Esophagus mucosa (tissue), 1 donor: Measurements from ENCODE around the gene CRYGN. TPM values are rescaled to one million over a fixed set of nuclear protein-coding genes. Genes with fewer than 3 reads are reported as not detected.

Experiments
- ATAC-seq: fragments of 200-7000 bp; cut with Tn5 transposase; one replicate; pipeline ENCODE4 v1.9.1; 2020
- total RNA-seq: library from RNA; stranded (reverse); gene quantifications from one replicate; pipeline ENCODE4 v1.2.4, GENCODE V29; 2023
- donor health status: DM: yes; HTN: yes; CAD: no.

Gene CRYGN
- total RNA-seq, 1 donor from 2014 or later, result not detected

DNA sequence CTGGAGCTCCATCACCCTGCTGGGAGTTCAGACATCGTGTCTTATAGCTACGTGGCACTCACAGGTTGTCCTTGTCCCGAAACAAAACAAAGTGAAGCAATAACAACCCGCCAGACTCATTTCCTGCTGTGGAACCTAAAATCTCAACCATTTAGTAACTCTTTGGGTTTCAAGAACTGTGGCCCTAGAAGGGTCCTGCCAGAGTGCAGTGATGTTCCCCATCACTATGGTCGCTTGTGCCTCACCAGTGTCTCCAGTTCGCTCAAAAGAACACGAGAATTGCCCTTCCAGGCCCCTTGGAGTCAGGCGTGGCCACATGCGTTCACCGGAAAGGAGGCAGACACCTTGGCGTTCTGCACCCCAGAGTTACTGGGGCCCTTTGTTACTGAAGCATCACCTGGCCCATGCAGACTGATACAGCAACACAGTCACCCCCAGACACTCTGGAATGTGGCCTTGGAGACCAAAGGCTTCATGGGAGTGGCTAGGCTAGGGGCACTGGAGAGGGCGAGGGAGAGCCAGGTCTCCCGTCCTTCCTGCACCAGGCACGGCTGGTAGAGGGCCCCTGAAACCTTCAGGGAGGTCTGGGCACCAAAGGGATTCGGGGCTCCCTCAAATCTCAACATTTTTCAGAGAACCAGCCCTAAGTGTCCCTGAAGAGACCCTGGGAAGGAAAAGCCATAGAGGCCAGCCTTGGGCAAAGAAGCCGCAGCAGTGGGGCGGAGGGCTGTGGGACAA lies 908 bp downstream of the CRYGN start:
- no peak for ATAC-seq

DNA sequence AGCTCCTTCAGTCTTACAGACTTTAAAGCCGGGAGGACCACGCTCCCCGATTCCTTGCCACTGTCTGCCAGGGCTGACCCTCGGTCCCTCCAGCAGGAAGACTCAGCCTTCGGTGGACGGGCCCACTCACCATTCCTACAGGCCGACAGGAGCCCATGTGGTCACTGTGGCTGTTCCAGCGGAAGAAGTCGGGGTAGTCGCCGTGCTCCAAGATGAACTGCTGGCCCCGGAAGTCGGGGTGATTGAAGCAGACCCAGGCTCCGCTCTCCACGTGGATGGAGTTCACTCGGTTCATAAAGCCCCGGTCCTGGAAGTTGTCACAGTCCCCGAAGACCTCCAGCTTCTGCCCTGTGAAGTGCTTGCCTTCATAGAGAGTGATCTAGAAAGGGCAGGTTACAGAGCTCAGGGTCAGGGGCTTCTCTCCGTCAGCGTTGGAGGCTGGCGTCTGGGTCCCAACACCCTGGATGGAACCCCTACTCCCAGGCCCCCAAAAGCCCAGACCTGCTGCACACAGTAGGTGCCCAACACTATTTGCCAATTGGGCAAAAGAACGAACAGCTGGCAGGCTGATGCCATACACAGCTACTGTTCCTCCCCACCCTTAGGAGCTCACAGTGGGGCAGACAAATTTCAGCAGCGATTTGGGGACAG lies 1.9 kb downstream of the CRYGN start:
- ATAC-seq, result no peak

DNA sequence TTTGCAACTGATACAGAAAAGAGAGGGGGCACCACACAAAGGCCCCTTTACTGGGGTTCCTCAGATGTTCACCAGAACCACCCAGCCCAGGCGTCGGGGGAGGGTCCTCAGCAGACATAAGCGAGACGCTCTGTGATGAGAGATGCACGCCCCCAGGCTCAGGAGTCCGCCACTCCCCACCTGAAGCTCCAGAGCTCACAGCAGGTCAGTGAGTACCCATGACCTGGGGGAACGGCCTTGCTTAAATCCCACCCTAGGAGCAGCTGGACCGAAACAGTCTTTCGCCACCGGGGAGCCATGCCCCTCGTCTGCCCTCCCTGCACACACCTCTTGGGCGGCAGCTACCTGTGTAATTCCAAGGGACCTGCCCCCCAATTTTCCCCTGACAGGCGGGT lies 2.8 kb downstream of the CRYGN start:
- ATAC-seq, result no peak

DNA sequence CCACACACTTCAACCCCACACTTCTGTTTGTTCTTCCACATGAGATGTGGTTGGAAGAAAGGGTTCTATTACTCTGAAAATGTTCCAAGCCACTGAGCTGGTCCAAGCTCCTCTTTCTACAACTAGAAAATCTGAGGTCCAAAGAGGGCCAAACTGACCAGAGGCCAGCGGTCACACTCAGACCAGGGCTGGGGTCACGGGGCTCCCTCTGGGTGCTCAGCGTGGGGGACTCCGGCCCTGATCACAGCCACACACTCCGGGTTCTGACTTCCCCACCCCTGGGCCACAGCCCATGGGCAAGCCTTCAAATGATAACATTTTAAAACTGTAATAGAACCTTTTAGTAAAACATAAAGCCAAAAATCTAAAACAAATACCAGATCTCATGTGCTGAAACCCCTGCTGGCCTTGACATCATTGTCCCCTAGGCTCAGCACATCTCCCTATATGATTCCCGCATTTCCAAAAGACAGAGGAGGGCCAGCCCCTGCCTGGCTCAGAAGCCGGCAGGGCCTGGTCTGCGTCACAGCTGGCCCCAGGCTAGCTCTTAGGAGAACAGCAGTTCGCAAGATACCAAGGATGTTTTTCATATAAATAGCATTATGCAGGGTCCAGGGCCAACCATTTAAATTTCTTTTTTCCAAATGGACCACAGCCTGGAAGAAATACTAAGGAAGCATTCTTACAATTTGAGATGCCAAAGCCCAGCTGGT lies 3.3 kb downstream of the CRYGN start:
- no peak for ATAC-seq

DNA sequence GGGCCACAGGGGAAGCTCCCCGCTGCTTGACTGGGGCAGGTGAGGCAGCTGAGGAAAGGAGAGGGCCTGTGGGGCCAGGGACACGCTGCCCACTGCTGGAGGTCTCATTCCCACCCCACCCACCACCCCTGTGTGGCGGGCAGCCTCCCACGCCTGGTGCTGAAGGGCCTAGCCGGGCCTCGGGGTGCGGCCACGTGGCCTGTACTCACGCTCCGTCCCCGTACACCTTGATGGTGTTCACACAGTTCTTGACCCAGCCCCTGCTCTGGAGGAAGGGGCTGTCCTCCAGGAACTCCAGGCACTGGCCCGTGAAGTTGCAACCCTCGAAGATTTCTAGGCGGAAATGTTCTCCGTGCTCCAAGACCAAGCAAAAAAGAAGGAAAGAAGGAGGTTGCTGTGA lies 4.0 kb downstream of the CRYGN start:
- ATAC-seq, result no peak

DNA sequence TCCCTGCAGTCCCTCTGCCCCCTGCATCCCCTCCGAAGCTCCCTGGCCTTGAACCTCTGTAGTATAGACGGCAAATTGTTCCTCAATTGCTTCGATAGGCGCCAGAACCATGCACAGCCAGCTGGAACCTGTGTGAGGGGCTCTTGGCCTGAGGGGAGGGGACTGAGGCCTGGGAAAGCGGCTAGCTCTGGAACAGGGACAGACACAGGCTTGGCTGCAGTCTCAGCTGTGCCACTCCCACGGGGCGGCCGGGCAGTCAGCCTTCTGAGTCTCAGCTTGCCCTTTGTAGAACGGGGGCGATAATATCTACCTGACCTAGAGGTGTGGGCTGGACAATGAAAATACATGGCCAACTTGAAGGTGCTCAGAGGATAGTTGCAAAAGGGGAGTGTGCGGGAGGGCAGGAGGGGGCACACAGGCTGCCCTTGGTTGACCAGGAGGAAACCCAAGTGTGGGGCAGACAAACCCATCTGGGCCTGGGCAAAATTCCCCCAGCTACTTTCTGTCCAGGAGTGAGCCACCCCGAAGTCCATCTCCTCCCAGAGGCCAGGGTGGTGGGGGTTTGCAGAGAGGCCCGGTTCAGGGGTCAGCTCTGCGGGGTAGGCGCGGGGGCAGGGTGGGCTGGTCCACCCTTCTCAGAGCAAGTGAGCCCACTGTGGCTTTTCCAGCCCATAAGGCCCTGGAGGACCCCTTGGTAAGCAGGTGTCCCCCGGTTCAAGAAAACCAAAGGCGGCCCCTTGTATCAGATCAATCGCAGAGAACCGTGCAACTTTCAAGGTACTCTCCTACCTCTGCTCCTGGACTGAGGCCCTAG lies 4.6 kb downstream of the CRYGN start:
- no peak for ATAC-seq

DNA sequence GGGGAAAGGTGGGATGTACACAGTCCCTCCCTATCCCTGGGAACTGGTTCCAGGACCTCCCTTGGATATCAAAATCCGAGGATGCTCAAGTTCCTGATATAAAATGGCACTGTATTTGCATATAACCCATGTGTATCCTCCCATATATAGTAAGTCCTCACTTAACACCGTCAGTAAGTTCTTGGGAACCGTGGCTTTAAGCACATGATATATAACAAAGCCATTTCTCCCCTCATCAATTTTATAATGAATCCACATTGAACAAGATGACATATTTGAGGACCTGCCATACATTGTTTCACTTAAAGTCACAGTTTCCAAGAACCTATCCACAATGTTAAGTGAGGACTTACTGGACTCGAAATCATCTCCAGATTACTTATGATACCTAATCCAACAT lies 5.4 kb downstream of the CRYGN start:
- ATAC-seq, result no peak

DNA sequence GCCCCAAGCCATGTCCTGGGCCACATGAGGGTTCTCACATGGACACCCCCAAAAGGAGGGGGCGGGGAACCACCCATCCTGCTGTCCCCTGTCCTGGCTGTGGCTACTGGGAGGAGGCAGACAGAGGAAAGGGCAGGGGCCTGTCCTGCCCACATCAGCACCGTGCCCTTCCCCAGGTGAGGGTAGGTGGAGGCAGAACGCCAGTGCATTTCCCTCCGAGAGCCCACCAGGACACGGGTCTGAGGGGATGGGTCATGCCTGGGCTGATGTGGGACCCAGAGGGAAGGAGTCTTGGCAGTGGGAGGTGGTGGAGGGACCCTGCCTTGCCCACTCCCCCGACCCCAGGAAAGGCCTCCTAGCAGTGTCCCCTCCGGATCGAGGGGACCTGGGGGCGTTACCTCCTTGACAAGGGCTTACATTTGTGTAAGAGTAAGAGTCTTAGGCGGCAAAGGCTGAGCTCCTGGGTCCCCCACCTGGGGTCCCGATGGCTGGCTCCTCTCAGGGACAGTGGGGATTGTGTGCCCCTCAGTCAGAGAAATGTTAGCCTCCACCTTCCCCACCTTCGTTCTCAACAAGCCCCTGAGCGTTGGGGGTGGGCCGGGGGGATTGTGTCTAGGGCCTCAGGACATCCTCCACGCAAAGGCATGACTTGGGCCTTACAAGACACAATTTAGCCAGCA lies 6.1 kb downstream of the CRYGN start:
- no peak for ATAC-seq

DNA sequence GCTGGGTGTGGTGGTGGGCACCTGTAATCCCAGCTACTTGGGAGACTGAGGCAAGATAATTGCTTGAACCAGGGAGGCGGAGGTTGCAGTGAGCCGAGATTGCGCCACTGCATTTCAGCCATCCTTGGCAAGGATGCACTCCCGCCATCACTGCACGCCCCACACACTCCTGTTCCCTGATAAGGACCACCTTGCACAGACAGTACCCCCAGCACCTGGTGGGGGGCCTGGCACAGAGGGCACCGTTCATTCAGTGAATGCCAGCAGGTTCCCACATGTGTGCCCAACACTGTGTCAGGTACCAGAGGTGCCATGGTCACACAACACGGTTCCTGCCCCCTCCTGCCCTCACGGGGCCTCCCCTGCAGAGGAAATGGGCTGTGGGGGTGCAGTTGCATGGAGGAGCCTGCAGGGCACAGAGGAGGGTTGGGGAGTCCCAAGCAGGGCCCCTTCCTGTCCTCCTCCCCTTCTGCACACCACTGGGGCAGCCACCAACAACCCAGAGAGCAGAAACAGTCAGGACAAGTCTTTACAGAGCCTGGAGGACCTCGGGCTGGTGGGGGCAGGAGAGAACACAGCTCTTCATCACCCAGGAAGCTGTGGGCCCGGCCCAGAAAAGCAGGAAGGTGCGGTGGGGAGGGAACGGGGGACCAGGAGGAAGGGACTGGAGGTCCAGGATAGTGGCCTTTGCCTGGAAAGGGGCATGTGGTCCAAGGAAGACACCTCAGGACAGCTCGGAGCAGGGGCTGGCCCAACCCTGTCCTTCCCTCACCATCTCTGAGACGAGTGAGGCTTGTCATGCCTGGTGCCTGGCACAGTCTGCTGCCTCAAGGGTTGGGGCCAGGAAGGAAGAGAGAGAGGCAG lies 7.1 kb downstream of the CRYGN start:
- peak; percentile 51 for ATAC-seq

DNA sequence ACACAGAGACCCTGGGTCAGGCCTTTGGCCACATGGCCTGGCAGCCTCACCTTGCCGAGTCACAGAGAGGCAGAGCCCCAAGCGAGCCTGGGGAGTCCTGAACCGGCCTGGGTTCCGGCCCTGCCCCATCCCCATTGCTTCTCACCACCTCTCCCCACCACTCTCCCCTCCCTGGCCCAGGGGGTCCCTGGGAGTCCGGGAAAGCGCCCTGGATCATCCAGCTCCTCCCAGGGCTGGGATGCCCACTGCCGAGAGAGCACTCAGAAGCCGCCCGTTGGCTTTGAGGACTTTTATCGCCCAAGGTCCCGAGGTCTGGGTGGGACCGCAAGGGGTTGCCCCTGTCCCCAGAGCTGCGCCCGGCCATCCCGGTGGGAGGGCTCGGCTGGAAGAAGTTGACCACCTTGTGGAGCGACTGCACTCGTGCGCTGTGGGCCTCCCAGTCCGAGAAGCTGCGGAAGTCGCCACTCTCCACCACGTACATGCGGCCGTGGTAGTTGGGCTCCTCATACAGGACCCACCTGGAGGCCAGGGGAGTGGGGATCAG lies 8.1 kb downstream of the CRYGN start:
- no peak for ATAC-seq

DNA sequence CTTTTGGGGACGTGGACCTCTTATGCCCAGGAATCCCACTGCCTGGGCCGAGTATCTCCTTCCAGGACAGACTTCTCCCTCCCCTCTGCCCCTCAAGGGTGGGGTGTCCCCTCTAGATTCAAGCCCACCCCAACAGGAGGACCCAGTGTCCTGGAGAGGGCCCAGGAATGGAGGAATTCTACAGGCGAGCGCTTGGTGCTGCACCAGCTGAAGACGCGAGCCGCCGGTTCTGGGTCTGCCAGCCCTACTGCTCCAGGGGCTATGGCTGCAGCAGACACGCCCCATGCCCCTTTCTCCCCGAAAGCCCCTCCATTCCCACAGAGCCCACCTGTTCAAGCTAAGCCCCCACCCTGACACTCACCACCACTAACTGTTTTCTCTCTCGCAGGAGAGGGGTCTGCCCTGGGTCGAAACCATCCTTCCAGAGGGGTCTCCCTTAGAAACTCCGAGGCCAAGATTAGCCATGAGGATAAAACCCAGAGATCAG lies 8.6 kb downstream of the CRYGN start:
- ATAC-seq, result no peak

DNA sequence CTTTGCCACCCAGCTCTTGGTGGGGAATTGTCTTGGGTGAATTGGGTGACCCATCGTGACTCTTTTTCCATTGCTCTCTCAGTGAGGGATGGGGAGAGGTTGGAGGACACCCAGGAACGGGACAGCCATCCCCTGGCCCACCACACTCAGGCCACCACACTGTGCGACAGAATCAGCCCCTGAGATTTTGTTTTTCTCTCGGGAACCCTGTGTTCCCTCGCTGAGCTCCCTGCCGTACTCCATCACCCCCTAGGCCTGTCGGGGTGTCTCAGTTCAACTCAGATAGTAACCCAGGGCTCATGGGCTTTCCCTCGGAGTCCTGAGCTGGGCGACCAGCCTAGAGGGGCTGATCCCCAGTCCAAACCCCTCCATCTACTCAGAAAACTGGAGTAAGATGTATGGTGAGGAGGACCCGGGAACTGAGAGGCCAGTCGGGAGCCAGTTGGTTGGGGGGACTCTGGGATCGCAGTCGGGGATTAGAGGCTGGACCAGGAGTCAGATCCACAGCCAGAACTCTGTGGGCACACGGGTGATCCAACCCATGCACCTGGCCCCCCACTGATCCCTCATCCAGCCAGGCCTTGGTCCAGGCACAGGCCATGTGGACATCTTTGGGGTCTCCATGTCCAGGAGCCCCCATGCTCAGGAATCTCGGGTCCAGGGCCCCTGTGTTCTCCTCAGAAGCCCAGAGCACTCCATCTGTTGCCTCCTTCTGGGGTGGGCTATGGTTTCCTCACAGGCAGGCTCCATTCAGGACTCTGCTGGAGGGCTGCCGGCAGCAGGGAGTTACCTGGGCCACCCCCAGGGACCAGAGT lies 9.3 kb downstream of the CRYGN start:
- no peak for ATAC-seq

DNA sequence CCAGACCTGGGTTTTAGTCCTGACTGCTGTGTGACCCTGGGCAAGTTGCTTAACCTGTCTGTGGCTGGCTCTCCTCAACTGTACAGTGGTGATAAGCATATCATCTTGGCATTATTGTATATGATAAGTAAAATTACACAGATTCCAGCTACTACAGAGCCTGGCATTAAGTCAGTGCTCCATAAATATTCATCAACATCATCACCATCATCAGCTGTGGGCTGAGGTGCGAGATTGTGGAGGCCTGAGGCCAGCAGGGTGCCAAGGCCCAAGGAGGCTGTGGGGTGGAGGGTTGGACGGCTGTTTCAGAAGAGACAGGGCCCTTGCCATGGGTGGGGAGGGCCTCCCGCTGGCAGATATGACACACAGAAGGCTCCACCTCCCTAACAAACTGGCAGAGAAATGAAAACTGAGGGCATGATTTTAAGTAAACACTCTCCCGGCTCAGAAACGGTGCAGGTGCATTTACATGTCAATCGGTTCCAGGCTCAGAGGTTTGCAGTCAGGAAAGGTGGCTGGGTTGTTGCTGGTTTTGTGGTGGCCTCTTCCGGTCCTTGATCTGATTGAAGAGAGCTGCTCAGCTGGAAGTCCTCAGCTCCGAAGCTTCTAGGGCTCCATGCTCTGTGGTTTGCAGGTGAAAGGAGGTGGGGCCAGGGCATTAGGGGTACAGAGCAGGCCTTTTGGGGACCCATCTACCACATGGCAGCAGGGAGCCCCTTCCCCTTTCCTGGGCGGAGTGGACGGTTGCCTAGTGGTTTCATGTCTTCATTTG lies 10.2 kb downstream of the CRYGN start:
- ATAC-seq, result no peak

DNA sequence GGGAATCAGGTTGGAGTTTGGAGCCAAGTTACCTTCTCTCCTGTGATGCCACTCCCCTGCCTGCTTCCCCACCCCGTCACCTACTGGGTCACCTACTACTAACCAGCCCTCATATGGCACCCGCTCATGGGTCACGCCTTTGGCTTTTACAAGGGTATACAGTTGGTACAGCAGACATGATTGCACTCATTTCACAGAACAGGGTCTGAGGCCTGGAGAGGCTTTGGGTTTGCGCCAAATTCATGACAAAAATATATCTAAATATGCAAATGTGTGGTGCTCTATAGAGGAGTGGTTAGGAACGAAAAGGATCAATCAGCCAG lies 10.7 kb downstream of the CRYGN start:
- no peak for ATAC-seq

DNA sequence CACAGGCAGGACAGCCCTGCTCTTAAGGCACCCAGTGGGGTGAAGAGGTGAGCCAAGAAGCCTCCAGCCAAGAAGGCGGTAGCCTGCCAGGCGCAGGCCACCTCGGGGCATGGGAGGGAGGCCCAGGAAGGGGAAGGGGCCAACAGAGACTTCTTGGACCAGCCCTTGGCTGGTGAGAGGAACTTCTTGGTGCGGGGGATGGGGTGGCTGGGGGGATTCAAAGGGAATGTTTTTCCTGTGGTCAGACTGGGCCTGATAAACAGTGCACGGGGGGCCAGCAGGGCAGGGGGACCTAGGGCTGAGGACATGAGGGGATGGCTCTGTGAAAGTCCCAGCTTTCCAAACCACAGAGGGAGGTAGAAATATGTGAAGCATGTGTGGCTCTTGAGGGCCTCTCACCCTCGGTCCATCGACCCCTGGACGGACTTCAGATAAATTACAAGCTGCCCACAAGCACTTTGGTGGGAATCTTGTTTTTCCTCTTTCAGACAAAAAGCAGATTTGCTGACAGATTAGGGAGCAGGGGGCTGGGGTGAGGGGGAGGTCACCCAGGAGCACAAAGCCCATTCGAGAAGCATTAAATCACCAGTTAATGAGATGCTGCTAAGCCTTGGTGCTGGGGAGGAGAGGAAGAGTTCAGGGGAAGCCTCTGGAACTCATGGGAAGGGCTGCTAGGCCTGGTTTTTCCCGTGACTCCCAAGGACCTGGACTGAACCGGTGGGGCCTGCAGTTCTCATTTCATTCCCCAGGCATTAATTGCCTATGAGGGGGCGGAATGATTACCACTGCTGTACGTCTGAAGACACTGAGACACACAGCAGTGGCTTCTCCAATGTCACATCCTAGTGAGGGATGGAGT lies 11.3 kb downstream of the CRYGN start:
- no peak for ATAC-seq

DNA sequence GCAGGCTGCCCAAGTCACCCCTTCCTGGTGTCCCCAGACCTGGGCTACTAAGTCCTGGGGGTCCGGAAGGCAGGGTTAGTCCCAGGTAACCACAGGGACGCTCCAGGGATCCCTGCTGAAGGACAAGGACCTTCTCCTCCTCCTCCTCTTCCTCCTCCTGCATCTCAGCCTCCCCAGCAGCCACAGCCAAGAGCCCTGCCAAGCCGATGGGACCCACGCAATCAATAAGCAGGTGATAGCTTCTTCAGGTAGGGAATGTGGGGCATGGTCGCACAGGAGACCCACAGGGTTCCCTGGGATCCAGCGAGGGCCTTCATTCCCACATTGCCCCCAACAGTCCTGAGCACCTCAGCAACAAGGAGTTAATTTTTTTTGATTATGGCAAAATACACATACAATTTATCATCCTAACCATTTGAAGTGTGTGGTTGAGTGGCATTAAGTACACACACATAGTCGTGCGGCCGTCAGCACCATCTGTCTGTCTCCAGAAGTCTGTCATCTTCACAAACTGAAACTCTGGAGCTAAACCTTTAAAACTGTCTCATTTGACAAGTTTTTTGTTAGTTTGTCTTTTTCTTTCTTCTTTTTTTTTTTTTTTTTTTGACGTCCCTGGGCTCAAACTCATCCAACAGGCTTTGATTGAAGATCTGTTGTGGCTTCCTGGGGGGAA lies 12.1 kb downstream of the CRYGN start:
- no peak for ATAC-seq

DNA sequence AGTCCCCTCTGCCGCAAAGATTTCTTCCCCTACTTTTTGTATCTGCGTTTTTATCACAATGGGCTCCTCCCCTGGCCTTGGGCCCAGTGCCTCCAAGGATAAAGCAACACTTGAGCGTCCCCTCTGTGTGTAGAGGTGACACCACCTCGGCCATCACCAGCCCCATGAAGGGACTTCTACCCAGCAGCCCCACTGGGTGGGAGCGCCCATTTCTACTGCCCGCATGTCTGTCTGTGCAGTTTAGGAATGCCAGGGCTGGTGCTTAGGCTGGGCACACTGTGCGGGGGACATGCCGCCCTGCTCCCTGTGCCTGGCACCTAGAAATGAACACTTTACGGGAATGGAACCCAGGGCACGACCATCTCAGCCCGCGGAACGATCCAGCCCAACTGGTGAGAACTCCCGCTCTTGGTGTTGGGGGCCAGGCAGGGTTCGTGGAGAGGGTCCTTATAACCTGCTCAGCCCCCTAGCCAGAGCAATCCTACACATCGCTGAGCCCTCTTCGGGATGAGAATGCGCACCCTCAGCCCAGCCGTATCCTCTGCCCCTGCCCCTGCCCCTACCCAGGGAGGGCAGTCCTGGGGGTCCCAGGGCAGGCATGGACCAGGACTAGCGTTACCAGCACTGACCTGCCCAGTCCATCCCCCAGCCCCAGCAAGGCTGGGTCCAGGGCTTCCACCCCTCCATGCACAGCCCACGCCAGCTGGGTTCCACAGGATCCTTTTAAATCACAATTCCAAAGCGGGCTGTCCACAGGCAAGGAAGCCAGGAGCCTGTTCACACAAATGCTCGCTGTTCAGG lies 12.8 kb downstream of the CRYGN start:
- no peak for ATAC-seq
